GM18502 (cell line): ENCODE measurements around the gene LY9.
"Not testable (repeated sequence)": the region's sequence is repeated elsewhere in the genome, so short reads cannot be mapped to it uniquely, and the experiment has no call there.

Experiments used
- ATAC-seq: cut with Tn5 transposase; IDR thresholded peaks from one replicate; pipeline ENCODE4 v1.9.1; 2021; ENCODE audit warnings: mild to moderate bottlenecking; ENCODE audit not compliant: unreplicated experiment, poor library complexity

The LY9 gene

GRCh38 chr1:160772331-160772730 lies 23.6 kb upstream of the LY9 start:
- ATAC-seq = no peak

GRCh38 chr1:160773093-160773492 lies 22.9 kb upstream of the LY9 start:
- ATAC-seq = no peak

GRCh38 chr1:160774886-160775719 lies 20.9 kb upstream of the LY9 start:
- ATAC-seq = no peak

- no peak for ATAC-seq
Measured at GRCh38 chr1:160776178-160776577, 19.8 kb upstream of the LY9 start.

GRCh38 chr1:160777486-160778089 lies 18.4 kb upstream of the LY9 start:
- no peak for ATAC-seq

- no peak for ATAC-seq
Measured at GRCh38 chr1:160778976-160779375, 17.0 kb upstream of the LY9 start.

- no peak for ATAC-seq
Measured at GRCh38 chr1:160779626-160780397, 16.2 kb upstream of the LY9 start.

GRCh38 chr1:160780398-160780755 lies 15.6 kb upstream of the LY9 start:
- ATAC-seq = no peak

GRCh38 chr1:160781186-160781766 lies 14.7 kb upstream of the LY9 start:
- ATAC-seq = no peak

GRCh38 chr1:160781914-160782689 lies 13.9 kb upstream of the LY9 start:
- peak; percentile 95 for ATAC-seq

- not testable (repeated sequence) for ATAC-seq
Measured at GRCh38 chr1:160782988-160783765, 12.8 kb upstream of the LY9 start.

- ATAC-seq = peak; percentile 29
Measured at GRCh38 chr1:160789051-160789701, 6.8 kb upstream of the LY9 start.

GRCh38 chr1:160789702-160790611 lies 6.0 kb upstream of the LY9 start:
- peak; percentile 81 for ATAC-seq

- ATAC-seq = no peak
Measured at GRCh38 chr1:160794376-160794775, 1.6 kb upstream of the LY9 start.

GRCh38 chr1:160797271-160797709 lies 1.3 kb downstream of the LY9 start:
- no peak for ATAC-seq

GRCh38 chr1:160797861-160798273 lies 1.9 kb downstream of the LY9 start:
- ATAC-seq = no peak

- ATAC-seq = no peak
Measured at GRCh38 chr1:160798439-160798838, 2.5 kb downstream of the LY9 start.

- no peak for ATAC-seq
Measured at GRCh38 chr1:160799641-160800040, 3.7 kb downstream of the LY9 start.
